CD4-positive, alpha-beta T cell treated with Interleukin-6 for 4 hours (primary cell): ENCODE data around the gene CCL14.
A peak's percentile ranks its signal among the peaks of the same experiment; 100 is the strongest.
"Not testable (repeated sequence)": the region's sequence is repeated elsewhere in the genome, so short reads cannot be mapped to it uniquely, and the experiment has no call there.

Source experiments
- DNase-seq: peaks from one replicate; pipeline ENCODE4 v3.0.0-alpha.2; 2020; ENCODE audit warnings: mixed read lengths

CCL14 gene

GRCh38 chr17:35984140-35984539, 2.4 kb downstream of the CCL14 start:
- no peak for DNase-seq

- no peak for DNase-seq
These were observed 3.9 kb downstream of the CCL14 start for GRCh38 chr17:35982409-35983191.

DNA sequence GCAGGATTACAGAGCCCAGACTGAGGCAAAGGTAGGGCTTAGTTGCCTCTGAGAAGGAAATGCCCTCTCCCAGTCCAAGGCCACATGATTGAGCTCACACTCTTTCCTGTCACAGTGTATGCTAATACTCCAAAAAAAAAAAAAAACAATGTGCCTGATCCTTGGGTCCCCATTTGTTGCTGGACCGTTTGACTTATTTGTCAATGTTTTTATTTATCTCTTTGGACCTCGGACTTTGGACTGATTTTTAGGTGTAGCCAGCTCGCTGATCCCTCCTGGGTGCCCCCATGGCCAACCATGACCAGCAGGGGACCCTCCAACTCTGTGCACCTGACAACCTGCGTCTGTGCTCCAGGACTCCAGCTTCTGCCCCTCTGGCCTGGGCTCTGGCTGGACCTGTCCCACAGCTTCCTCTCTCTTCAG, 4.6 kb downstream of the CCL14 start:
- no peak for DNase-seq

DNA sequence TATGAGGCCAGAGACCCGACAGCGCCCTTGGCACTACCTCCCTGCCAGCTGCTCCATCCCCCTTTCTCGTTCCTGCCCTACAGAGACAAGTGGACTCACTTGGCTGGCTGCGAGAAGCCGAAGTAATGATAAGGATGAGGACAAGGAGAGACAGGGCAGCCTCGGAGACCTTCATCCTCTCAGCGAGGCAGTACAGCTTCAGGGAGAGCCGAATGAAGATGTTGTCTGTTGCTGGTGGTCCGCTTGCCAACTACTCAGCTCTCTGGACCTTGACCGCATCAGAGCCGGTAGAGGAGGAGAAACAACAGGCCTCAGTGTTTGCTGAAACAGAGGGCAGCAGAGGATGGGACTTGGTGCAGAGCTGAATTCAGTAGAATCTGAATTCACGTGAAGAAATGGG, 5.3 kb downstream of the CCL14 start, which contains the start of gene CCL16:
Gene CCL16, minus strand, starts transcription at position 252 of the 400 bp plus-strand sequence. Its CDS starts 77 bp downstream, at position 175.
- DNase-seq, result no peak

- no peak for DNase-seq
These were observed 8.2 kb downstream of the CCL14 start for GRCh38 chr17:35978346-35978745.

- DNase-seq, result no peak
These were observed 9.0 kb downstream of the CCL14 start for GRCh38 chr17:35977509-35977908.

DNA sequence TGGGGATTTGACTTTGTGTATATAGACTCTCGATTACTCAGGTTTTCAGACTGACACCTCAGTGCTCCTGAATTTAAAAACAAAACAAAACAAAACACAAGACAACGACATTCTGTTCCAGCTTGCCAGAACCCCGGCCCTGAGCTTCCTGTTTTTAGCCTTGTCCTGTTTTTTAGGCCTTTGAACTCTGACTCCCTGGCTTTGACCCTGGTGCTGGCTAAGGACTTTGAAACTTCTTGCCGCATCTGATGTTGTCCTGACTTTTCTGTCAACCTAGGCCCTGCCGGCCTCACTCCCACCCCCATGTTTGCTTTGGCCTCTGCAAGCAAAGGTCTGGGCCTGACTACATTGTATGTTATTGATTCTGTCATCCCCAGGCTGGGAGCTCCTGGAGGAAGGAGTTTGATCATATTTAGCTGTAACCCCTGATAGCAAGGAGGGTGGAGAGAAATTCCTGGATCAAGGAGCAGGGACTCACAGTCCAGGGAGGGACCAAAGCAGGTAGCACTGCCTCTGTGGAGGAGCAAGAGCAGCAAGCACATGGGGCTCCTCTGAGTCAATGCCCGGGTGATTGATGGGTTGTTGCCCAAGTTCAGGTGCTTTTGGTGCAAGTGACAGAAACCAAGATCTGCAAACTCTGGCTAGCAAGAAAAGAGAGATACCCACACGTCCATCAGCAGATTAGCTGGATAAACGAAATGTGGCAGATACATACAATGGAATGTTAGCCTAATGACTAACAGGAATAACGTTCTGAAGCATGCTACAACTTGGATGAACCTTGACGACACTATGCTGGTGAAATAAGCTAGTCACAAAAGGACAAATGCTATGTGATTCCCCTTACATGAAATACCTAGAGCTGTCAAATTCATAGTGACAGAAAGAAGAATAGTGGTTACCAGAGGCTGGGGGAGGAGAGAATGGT, 12.9 kb downstream of the CCL14 start:
- no peak for DNase-seq

DNA sequence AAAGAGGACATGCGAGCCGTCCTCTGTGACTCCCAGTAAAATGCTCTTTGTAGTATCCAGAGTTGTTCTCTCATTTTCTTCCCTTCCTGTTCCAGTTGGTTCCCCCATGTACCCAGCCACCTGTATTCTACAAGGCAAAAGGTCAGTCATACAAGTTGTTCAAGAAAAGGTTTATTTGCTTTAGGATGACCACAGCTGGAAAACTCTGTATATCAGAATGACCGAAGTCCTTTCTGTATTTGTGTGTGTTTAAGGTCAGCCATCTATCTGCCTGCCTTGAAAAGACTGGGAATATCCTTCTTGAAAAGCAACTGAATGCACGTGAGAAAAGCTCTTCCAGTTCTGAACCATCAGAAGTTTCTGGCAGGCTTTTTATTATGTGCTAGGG, 13.6 kb downstream of the CCL14 start:
- DNase-seq, result no peak

GRCh38 chr17:35972535-35972934, 14.0 kb downstream of the CCL14 start:
- DNase-seq, result no peak

GRCh38 chr17:35972066-35972465, 14.5 kb downstream of the CCL14 start:
- no peak for DNase-seq

DNA sequence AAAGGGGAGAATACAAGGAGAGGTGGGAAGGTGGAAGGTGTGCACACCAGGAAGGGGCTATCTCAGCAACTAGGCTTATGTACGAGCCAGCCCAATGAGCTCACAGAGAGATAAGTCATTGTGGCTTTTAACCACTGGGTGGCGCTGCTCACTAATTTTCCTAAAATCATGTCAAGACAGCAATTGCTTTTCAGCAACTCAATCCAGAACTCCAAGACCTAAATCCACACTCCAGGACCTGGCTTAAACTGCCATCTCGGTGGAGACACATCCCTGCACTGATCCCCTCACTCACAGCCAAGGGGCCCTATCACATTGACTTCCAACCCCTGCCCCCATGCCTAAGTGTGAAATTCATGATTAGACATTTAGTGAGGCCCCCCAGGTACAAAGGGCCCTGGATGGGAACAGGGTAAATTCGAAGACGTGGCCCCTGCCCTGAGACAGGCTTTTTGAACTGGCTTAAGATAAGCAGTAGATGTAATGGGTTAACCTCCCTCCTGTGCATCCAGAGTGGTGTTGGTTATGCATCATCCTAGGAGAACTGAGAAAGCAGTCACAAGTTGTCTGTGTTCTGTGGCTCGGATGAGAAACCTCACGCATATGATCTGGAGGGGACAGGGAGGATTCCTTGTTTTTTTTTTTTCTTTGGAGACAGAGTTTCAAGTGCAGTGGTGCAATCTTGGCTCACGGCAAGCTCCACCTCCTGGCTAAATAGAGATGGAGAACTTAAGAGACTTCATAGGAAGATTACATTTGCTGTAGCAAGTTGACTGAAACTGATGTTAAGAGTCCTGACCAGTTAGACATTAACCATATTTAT, 16.8 kb downstream of the CCL14 start:
- peak; percentile 70 for DNase-seq

GRCh38 chr17:35968520-35969054, 17.9 kb downstream of the CCL14 start:
- no peak for DNase-seq

- DNase-seq, result no peak
These were observed 21.3 kb downstream of the CCL14 start for GRCh38 chr17:35965272-35965671.

GRCh38 chr17:35963663-35964062, 22.9 kb downstream of the CCL14 start:
- DNase-seq, result no peak

- no peak for DNase-seq
These were observed 32.8 kb downstream of the CCL14 start for GRCh38 chr17:35953720-35954119.

GRCh38 chr17:35949401-35949800, 37.1 kb downstream of the CCL14 start:
- no peak for DNase-seq

DNA sequence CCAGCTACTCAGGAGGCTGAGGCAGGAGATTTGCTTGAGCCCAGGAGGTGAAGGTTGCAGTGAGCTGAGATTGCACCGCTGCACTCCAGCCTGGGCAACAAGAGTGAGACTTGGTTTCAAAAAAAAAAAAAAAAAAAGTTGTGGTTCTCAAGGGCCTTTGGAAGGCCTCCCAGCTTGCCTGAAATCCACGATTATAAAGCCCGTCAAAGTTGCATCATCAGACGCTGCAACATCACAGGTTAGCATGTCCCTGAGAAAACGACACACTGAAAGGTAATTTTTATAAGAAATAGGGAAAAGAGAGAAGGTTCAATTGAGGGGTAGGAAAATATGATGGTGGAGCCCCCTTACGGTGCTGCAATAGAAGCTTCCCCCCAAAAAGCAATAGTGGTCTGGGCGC, 38.4 kb downstream of the CCL14 start:
- no peak for DNase-seq

- DNase-seq, result peak; percentile 37
These were observed 39.4 kb downstream of the CCL14 start for GRCh38 chr17:35947156-35947585.

- no peak for DNase-seq
These were observed 42.4 kb downstream of the CCL14 start for GRCh38 chr17:35944151-35944550.

GRCh38 chr17:35943537-35943936, 43.0 kb downstream of the CCL14 start, which contains the start of gene LYZL6:
Gene LYZL6, minus strand, starts transcription at chr17:35943713. Its CDS starts 4,357 bp downstream, at chr17:35939356.
- no peak for DNase-seq

GRCh38 chr17:35942588-35943186, 43.8 kb downstream of the CCL14 start:
- DNase-seq, result no peak

DNA sequence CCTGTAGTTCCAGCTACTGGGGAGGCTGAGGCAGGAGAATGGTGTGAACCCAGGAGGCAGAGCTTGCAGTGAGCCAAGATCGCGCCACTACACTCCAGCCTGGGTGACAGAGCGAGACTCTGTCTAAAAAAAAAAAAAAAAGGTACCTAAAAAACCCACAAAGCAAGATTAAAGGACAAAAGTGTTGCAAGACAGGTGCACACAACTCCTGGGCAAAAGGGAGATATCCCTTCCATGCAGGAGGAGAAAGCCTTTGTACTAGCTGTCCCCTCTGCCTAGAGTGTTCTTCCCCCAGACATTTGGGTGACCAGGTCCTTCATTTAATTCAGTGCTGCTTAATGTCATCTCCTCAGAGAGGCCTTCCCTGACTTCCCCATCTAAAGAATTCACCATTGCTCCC, 48.0 kb downstream of the CCL14 start:
- DNase-seq, result not testable (repeated sequence)
